ENCODE data around the gene RAD51B. TPM values are rescaled to one million over a fixed set of nuclear protein-coding genes. Genes with fewer than 3 reads are reported as not detected.

RAD51B gene
- total and polyA plus RNA-seq, 2 experiments from 2014 or later = 10.1 to 18.0 TPM

- no peak overlapping the region for H3K4me3 ChIP-seq
- no peak overlapping the region for H3K27ac ChIP-seq
- no peaks in the 10 kb centered on the region for H4K20me1 ChIP-seq (ENCODE audit: insufficient read depth, poor library complexity, severe bottlenecking)
- H3K4me2 ChIP-seq = no peak overlapping the region
- H3K27me3 ChIP-seq = no peaks in the 10 kb centered on the region
- TF ChIP-seq EZH2phosphoT487 (IDR thresholded peaks at IDR 0.05; ENCODE audit: low read depth, severe bottlenecking, unreplicated experiment) = no peak
- no peak for TF ChIP-seq EZH2 (IDR thresholded peaks at IDR 0.05; ENCODE audit: borderline replicate concordance)
- no peak for TF ChIP-seq CTCF (IDR thresholded peaks at IDR 0.05; ENCODE audit: poor library complexity)
- H3K4me1 ChIP-seq (ENCODE audit: insufficient read depth) = peaks cover 7% of the 10 kb centered on the region
- 93% methylated on average over 3 of the region's 3 CpGs for WGBS (ENCODE audit: low lambda C conversion rate, missing lambda C conversion rate)
- no peaks in the 10 kb centered on the region for H3K9me2 ChIP-seq (replicated peaks; ENCODE audit: insufficient read depth)
- H3K9me3 ChIP-seq (ENCODE audit: low read depth) = no peaks in the 10 kb centered on the region
- DNase-seq (ENCODE audit: low spot score) = no peak
- H3K36me3 ChIP-seq (replicated peaks; ENCODE audit: insufficient read depth, low read depth) = no peaks in the 10 kb centered on the region
- H3K79me2 ChIP-seq = no peaks in the 10 kb centered on the region
- no peak overlapping the region for H2AFZ ChIP-seq
These were observed 507.7 kb downstream of the RAD51B start for GRCh38 chr14:68327231-68327630.

GRCh38 chr14:68328509-68328908 is 508.9 kb downstream of the RAD51B start:
- Histone ChIP-seq H3K27ac (no peak overlapping the region), H3K27me3 (no peaks in the 10 kb centered on the region), H3K4me1 (ENCODE audit: insufficient read depth) (peaks cover 9% of the 10 kb centered on the region), H3K4me2 (no peak overlapping the region), H3K9me2 (replicated peaks; ENCODE audit: insufficient read depth) (no peaks in the 10 kb centered on the region), H3K36me3 (replicated peaks; ENCODE audit: insufficient read depth, low read depth) (no peaks in the 10 kb centered on the region), H2AFZ (no peak overlapping the region), H3K4me3 (no peak overlapping the region), H4K20me1 (ENCODE audit: insufficient read depth, poor library complexity, severe bottlenecking) (no peaks in the 10 kb centered on the region), H3K9me3 (ENCODE audit: low read depth) (no peaks in the 10 kb centered on the region), H3K79me2 (no peaks in the 10 kb centered on the region)
- no peak for DNase-seq (ENCODE audit: low spot score)
- 95% methylated on average over 3 of the region's 3 CpGs for WGBS (ENCODE audit: low lambda C conversion rate, missing lambda C conversion rate)
- TF ChIP-seq EZH2phosphoT487 (IDR thresholded peaks at IDR 0.05; ENCODE audit: low read depth, severe bottlenecking, unreplicated experiment) (no peak), CTCF (IDR thresholded peaks at IDR 0.05; ENCODE audit: poor library complexity) (no peak), EZH2 (IDR thresholded peaks at IDR 0.05; ENCODE audit: borderline replicate concordance) (no peak)

- Histone ChIP-seq H3K36me3 (replicated peaks; ENCODE audit: insufficient read depth, low read depth) (no peaks in the 10 kb centered on the region), H3K9me3 (ENCODE audit: low read depth) (no peaks in the 10 kb centered on the region), H3K27ac (no peak overlapping the region), H3K79me2 (no peaks in the 10 kb centered on the region), H3K27me3 (no peaks in the 10 kb centered on the region), H3K9me2 (replicated peaks; ENCODE audit: insufficient read depth) (no peaks in the 10 kb centered on the region), H2AFZ (no peak overlapping the region), H4K20me1 (ENCODE audit: insufficient read depth, poor library complexity, severe bottlenecking) (no peaks in the 10 kb centered on the region), H3K4me1 (ENCODE audit: insufficient read depth) (peaks cover 9% of the 10 kb centered on the region), H3K4me3 (no peak overlapping the region), H3K4me2 (no peak overlapping the region)
- WGBS (ENCODE audit: low lambda C conversion rate, missing lambda C conversion rate) = 74% methylated on average over 2 of the region's 2 CpGs
- DNase-seq (ENCODE audit: low spot score) = no peak
- TF ChIP-seq EZH2phosphoT487 (IDR thresholded peaks at IDR 0.05; ENCODE audit: low read depth, severe bottlenecking, unreplicated experiment) = no peak
- TF ChIP-seq EZH2 (IDR thresholded peaks at IDR 0.05; ENCODE audit: borderline replicate concordance) = no peak
- no peak for TF ChIP-seq CTCF (IDR thresholded peaks at IDR 0.05; ENCODE audit: poor library complexity)
These were observed 511.8 kb downstream of the RAD51B start for GRCh38 chr14:68331426-68331825.

- DNase-seq (ENCODE audit: low spot score) = no peak
- H3K27me3 ChIP-seq = no peaks in the 10 kb centered on the region
- H3K4me2 ChIP-seq = no peak overlapping the region
- no peak overlapping the region for H2AFZ ChIP-seq
- H3K27ac ChIP-seq = no peak overlapping the region
- H3K9me2 ChIP-seq (replicated peaks; ENCODE audit: insufficient read depth) = no peaks in the 10 kb centered on the region
- H4K20me1 ChIP-seq (ENCODE audit: insufficient read depth, poor library complexity, severe bottlenecking) = no peaks in the 10 kb centered on the region
- WGBS (ENCODE audit: low lambda C conversion rate, missing lambda C conversion rate) = 55% methylated on average over 1 of the region's 1 CpG
- H3K4me3 ChIP-seq = no peak overlapping the region
- H3K36me3 ChIP-seq (replicated peaks; ENCODE audit: insufficient read depth, low read depth) = no peaks in the 10 kb centered on the region
- no peaks in the 10 kb centered on the region for H3K79me2 ChIP-seq
- H3K4me1 ChIP-seq (ENCODE audit: insufficient read depth) = peaks cover 9% of the 10 kb centered on the region
- TF ChIP-seq EZH2phosphoT487 (IDR thresholded peaks at IDR 0.05; ENCODE audit: low read depth, severe bottlenecking, unreplicated experiment) (no peak), CTCF (IDR thresholded peaks at IDR 0.05; ENCODE audit: poor library complexity) (no peak), EZH2 (IDR thresholded peaks at IDR 0.05; ENCODE audit: borderline replicate concordance) (no peak)
- no peaks in the 10 kb centered on the region for H3K9me3 ChIP-seq (ENCODE audit: low read depth)
These were observed 512.4 kb downstream of the RAD51B start for GRCh38 chr14:68331991-68332390.

All from hepatocyte (in vitro differentiated cells).